Uterus (tissue), 2 donors: ENCODE measurements around the gene ZNF410.

Source experiments
- CTCF ChIP-seq, 4 experiments: fragments of 200-600 bp in 2 of 4; fragments of 450-650 bp in 2 of 4; sonication (generic) in 2 of 4; IDR thresholded peaks; one replicate each; pipeline ENCODE4 v1.5.1; 2016 to 2019; ENCODE audit warnings: antibody characterized with exemption in 4 of 4, mild to moderate bottlenecking in 2 of 4, moderate library complexity in 1 of 4
- POLR2A ChIP-seq, 2 donors: fragments of 450-650 bp; IDR thresholded peaks; one replicate each; pipeline ENCODE4 v1.6.1; 2016; ENCODE audit warnings: antibody characterized with exemption in 2 of 2, mild to moderate bottlenecking in 1 of 2, moderate library complexity in 1 of 2

- no peak for TF ChIP-seq CTCF (IDR thresholded peaks at IDR 0.05)
- TF ChIP-seq POLR2A (IDR thresholded peaks at IDR 0.05): no peak
These were observed 21.0 kb upstream of the ZNF410 start for GRCh38 chr14:73865534-73866113.
